ENCODE measurements around the gene EHMT1. TPM values are rescaled to one million over a fixed set of nuclear protein-coding genes. Genes with fewer than 3 reads are reported as not detected.

The EHMT1 gene
- total and polyA plus RNA-seq, 9 of the 15 experiments (the other 6 are each of a cell fraction or from before 2014, with no cell fraction given), result 2.2 to 76.0 (median 36.4) TPM

DNA sequence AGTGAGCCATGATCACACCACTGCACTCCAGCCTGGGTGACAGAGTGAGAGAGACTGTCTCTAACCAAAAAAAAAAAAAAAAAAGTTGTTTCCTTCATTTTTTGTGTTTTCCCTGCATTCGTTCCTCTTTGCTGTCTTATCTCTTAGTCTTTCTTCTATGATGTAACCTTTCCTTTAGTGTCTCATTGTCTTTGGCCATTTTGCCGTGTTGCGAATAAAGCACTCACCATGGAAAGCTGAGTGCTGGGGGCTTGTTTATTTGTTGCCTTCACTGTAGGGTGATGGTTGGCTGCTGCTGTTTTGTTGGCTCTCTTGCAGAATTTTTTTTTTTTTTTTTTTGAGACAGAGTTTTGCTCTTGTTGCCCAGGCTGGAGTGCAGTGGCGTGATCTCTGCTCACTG is 7.7 kb downstream of the EHMT1 start (continued):
- TF ChIP-seq, protein P1, sequence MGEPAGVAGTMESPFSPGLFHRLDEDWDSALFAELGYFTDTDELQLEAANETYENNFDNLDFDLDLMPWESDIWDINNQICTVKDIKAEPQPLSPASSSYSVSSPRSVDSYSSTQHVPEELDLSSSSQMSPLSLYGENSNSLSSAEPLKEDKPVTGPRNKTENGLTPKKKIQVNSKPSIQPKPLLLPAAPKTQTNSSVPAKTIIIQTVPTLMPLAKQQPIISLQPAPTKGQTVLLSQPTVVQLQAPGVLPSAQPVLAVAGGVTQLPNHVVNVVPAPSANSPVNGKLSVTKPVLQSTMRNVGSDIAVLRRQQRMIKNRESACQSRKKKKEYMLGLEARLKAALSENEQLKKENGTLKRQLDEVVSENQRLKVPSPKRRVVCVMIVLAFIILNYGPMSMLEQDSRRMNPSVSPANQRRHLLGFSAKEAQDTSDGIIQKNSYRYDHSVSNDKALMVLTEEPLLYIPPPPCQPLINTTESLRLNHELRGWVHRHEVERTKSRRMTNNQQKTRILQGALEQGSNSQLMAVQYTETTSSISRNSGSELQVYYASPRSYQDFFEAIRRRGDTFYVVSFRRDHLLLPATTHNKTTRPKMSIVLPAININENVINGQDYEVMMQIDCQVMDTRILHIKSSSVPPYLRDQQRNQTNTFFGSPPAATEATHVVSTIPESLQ (CRISPR knock-in tag; IDR thresholded peaks at IDR 0.05), result no peak
- TF ChIP-seq, protein P2, sequence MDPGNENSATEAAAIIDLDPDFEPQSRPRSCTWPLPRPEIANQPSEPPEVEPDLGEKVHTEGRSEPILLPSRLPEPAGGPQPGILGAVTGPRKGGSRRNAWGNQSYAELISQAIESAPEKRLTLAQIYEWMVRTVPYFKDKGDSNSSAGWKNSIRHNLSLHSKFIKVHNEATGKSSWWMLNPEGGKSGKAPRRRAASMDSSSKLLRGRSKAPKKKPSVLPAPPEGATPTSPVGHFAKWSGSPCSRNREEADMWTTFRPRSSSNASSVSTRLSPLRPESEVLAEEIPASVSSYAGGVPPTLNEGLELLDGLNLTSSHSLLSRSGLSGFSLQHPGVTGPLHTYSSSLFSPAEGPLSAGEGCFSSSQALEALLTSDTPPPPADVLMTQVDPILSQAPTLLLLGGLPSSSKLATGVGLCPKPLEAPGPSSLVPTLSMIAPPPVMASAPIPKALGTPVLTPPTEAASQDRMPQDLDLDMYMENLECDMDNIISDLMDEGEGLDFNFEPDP (CRISPR knock-in tag; IDR thresholded peaks at IDR 0.05), result no peak
- TF ChIP-seq TFE3 (CRISPR knock-in tag; IDR thresholded peaks at IDR 0.05), result no peak
- TF ChIP-seq ARID1B (IDR thresholded peaks at IDR 0.05), result no peak
- peak; percentile 21; the same call in 1 of the 2 replicates for TF ChIP-seq CEBPG (CRISPR knock-in tag; IDR thresholded peaks at IDR 0.05)
- no peak for TF ChIP-seq CEBPG (tag; conservative IDR thresholded peaks at IDR 0.05 in 1 of 2, IDR thresholded peaks at IDR 0.05 in 1 of 2)
- TF ChIP-seq ZC3H8 (IDR thresholded peaks at IDR 0.05), result no peak
- TF ChIP-seq ZNF778 (CRISPR knock-in tag; IDR thresholded peaks at IDR 0.05), result no peak
- no peak for TF ChIP-seq HNRNPL (IDR thresholded peaks at IDR 0.05; ENCODE audit: low read depth, low read length)
- no peak for TF ChIP-seq SMC3 (conservative IDR thresholded peaks at IDR 0.05; ENCODE audit: insufficient read depth, low read depth, low read length)
- no peak for TF ChIP-seq DLX4 (CRISPR knock-in tag; IDR thresholded peaks at IDR 0.05)
- TF ChIP-seq FOXJ3 (CRISPR knock-in tag; IDR thresholded peaks at IDR 0.05), result no peak
- TF ChIP-seq TEAD4 (IDR thresholded peaks at IDR 0.05; ENCODE audit: low read length), result no peak
- TF ChIP-seq TEAD4 (CRISPR knock-in tag; IDR thresholded peaks at IDR 0.05; ENCODE audit: borderline replicate concordance), result no peak
- TF ChIP-seq SOX6 (IDR thresholded peaks at IDR 0.05), result 0 out of 2 replicates have a peak, but pooled peaks have one; percentile 18
- no peak for TF ChIP-seq ETV1 (tag; conservative IDR thresholded peaks at IDR 0.05; ENCODE audit: low read depth)
- TF ChIP-seq PATZ1 (CRISPR knock-in tag; IDR thresholded peaks at IDR 0.05; ENCODE audit: borderline replicate concordance), result no peak
- no peak for TF ChIP-seq ILF3 (IDR thresholded peaks at IDR 0.05; ENCODE audit: borderline replicate concordance)
- TF ChIP-seq CHD4 (IDR thresholded peaks at IDR 0.05; ENCODE audit: insufficient read depth, insufficient replicate concordance, low read depth, low read length, poor library complexity, severe bottlenecking), result no peak
- TF ChIP-seq TRIM24 (IDR thresholded peaks at IDR 0.05), result no peak
- TF ChIP-seq ELF1 (tag; IDR thresholded peaks at IDR 0.05), result no peak
- TF ChIP-seq BACH1 (tag; IDR thresholded peaks at IDR 0.05), result no peak
- TF ChIP-seq CBX1 (IDR thresholded peaks at IDR 0.05; ENCODE audit: low read depth), result no peak
